HG02981 (cell line): Measurements from ENCODE around the gene TTC34.

Experiments
- ATAC-seq: cut with Tn5 transposase; IDR thresholded peaks from one replicate; pipeline ENCODE4 v1.9.1; 2021; ENCODE audit warnings: mild to moderate bottlenecking, moderate library complexity; ENCODE audit not compliant: unreplicated experiment

Gene TTC34

DNA sequence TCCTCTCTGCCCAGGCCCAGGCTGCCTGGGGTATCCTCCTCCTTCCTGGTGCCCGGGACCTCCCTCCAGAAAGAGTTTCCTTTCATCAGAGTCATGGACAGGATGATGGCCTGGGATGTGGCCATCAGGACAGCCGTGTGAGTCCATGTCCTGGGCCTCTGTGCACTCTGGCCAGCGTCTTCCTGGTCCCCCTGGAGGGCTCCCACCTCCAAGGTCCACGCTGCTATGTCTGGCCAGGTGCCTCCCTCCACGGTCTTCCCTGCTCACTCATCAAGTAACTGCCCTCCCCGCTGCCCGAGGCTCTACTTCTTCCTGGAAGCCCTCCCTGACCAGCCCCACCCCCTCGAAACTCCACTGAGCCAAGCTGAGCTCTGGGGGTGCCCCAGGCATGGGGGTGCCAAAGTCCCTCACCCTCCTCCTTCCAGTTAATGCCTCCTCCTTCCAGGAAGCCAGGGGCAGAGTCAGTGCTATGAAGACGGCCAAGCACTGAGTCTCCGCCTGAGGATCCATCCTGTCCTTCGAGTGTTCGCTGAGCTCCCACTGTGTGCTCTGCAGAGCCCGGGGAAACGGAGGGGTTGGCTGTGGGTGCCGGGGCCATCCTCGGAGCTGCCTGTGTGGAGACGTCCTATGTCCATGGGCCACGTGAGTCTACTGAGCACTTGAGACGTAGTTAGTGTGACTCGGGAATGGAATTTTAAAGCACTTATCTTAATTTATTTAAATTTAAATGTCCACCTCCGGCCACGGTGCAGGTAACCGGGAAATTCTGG, 28.5 kb upstream of the TTC34 start:
- no peak for ATAC-seq

DNA sequence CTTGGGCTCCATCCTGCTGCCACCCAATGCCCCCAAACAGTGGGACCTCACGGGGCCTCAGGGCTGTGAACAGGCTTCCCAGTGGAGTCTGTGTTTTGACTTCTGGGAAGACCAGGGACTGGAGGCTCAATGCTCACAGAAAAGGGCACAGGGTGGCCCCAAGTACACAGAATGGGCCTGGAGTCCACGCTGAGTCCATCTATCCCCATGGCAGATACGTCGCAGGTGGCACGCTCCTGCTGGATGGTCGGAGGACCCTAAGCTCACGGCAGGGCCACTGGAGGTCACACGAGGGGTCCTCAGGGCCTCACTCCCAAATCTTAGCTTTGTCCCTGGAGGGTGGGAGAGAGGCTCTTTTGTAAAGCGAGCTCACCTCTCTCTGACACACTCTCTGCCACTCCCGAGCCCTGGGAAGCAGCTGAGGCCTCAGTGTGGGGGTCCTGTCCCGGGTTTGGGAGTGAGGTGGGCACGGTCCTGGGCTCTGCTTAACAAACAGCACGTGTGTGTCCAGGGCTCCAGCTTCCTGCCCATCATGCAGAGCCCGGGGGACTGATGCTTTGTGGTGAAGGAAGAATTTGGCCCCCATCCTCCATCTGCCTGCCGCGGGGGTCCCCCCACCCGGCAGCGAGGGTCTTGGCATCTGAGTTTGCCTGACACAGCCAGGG, 27.2 kb upstream of the TTC34 start:
- no peak for ATAC-seq

DNA sequence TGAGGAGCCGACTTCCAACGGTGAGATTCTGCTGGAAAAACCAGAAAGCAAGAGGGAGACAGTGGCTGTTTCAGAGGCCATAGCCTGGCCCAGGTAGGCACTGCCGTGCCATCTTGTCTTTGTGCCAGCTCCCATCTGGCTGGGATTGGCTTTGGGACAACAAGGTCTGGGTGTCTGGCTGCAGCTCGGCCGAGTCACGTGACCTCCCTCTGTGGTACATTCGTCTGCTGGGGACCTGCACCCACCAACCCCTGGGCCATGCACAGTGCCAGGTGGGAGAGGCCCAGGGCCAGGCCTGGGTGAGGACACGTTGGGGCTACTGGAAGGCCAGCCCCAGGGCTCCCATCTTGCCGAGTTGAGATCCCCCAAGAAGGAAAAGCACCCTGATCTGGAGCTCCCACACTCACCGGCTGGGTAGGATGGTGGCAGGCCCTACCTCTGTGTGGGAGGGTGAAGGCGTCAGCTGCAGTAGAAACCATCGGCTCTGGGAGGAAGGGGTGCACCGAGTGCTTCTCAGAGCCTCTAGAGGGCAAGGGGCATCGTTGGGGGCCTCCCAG, 25.3 kb upstream of the TTC34 start:
- no peak for ATAC-seq

DNA sequence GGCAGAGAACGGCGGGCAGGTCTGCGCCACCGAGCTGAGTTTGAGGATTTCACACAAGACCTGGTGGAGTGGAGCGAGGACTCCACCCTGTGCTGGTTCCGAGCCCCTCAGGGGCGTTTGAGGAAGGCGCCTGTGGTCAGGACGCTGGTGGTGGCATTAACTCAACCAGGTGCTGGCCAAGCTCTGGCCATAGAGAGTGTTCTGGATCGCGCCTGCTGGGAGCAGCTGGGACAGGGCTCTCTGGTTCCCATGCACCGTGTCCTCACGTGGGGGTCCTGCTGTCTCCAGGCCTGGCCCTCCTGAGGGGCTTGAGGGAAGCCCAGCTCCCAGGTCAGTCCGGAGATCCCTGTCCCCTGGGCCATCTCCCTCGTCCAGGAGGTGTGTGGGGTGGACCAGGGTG, 24.8 kb upstream of the TTC34 start:
- no peak for ATAC-seq

DNA sequence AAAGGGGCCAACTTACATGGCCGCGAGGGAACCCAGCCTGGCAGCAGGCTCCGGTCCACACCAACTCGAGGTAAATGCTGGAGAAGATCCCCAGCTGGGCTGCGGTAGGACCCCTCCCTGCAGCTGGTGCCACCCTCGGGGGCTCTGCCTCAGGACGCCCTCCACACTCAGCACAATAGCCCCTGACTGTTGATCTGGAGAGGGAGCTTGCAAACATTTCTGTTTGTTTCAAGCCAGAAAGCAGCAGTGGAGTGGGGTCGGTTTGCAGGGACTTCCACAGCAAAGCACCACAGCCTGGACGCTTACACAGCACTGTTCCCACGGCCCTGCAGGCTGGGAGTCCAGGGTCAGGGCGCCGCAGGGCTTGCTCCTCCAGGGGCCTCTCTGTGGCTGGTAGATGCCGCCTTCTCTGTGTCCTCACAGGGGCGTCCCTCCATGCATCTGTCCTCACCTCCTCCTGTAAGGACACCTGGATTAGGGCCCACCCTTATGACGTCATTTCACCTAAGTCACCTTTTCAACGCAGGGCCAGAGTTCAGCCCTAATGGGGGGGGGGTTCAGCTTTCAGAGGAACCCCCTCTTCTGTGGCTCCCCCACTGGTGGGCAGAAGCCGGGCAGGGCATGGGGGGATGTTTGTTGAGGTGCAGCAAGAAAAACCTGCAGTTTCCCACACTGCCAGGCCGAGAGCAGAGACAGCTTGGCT, 24.1 kb upstream of the TTC34 start:
- ATAC-seq, result no peak

DNA sequence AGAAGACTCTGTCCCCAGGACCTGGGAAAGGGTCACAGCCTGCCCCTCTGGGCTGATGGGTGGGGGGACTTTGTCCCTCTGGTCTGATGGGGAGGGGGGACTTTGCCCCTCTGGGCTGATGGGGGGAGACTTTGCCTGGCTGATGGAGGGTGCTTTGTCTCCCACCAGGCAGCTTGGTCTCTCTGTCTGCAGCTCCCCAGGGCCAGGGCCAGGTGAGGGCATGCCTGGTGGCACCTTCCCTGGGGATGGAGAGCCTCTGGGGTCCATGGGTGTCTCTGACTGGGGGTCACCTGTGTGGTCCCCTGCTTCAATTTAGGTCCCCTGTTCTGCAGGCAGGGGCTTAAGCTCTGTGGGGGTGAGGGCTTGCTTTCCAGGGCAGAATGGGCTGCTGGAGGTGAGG, 23.5 kb upstream of the TTC34 start:
- ATAC-seq, result no peak

DNA sequence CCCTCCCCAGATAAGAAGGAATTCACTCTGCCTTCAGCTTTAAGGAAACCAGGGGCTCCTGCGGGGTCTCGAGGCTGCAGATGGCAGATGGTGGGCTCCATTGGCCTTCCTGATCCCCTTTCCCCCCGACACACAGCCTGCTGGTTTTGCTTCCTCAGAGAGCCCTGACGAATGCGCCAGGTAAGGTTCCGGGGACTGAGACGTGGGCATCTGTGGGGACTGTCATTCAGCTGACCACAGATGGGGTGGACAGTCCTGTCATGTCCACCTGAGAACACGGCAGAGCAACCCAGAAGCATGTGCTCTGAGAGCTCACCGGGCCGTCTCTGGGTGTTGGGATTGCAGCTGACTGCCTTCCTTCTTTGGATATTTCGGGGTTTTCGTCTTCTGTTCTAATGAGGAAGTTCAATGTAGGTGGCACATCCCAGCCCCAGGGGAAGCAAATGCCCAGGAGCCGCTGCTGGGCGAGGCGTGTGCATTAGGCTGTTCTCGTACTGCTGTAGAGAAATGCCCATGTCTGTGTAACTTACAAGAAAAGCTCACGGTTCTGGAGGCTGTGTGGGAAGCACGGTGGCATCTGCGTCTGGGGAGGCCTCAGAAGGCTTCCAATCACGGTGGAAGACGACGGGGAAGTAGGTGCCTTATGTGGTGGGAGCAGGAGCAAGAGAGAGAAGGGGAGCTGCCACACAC, 22.6 kb upstream of the TTC34 start:
- ATAC-seq, result no peak

DNA sequence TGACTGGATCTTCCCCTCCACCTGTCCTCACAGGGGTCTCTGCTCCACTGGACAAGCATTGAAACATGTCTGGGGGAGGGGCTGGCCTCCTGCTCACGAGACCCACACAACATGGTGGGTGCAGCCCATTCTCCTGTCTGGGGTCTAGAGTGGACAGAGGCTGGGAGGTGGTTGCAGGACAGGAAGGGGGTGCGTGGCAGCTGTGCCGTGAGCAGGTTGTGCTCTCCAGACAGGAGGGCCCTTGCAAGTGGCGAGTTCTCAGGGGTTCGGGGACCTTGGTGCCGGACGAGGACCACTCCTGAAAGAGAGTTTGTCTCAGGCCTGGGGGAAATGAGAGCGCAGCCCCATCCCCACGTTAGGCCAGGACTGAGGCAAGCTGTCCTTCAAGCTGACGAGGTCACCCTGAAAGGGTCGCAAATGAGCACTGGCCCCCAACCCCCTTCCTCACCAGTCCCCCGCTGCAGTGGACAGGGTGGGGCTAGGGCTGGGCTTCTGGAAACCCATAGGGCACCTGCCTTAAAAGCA, 21.2 kb upstream of the TTC34 start:
- ATAC-seq, result no peak

DNA sequence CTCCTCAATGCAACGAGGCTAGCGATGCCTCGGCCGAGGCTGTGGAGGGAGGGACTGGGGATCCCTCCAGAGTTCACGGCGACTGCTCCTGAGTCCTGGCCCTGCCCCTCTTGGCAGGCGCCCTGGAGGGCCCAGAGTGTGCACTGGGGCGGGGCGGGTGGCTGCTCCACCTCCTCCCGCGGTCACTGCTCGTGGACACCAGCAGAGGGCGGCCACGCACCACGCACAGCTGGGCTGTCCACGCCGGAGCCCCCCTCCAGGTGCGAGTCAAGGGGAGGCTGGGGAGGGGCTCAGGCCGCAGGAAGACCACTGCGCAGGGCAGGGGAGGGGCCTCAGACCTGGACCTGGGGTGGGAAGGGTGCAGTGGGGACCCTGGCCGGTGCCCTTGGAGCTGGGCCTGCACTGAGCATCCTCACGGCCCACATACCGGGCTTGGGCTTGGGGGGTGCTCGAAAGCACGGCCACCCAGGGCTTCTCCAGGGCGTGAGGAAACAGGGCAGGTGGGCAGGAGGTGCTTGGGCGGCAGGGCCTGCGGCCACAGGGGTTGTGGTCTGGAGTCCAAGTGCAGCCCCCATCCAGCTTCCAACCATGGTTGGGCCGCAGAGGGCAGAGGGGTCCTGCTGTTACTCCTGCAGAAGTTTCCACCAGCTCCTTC, 20.6 kb upstream of the TTC34 start:
- ATAC-seq, result no peak

DNA sequence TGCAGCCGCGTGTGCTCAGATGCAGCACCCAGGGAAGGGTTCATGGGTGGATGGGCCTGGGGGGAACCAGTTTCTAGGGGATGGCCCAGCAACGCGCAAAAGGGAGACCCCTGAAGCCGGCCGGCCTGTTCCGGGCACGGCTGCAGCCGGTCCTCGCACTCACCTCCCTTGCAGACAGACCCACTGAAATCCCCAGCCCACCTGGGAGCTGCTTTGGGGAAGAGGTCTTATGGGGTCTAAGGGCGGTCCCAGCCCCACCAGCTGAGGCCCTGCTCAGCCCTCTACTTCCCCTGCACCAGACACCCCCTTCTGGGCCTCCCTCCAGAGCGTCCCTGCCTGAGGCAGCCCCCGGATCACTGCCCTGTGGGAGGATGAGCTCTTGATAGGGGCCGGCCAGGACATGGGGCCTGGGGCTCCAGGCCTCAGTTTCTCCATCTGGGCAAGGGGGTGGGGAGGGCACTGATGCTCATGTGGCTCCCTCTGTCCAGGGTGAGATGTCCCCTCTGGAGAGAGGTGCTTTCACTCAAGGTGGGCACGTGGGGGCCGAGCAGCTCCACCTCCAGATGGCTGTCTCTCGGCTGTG, 20.0 kb upstream of the TTC34 start:
- no peak for ATAC-seq

DNA sequence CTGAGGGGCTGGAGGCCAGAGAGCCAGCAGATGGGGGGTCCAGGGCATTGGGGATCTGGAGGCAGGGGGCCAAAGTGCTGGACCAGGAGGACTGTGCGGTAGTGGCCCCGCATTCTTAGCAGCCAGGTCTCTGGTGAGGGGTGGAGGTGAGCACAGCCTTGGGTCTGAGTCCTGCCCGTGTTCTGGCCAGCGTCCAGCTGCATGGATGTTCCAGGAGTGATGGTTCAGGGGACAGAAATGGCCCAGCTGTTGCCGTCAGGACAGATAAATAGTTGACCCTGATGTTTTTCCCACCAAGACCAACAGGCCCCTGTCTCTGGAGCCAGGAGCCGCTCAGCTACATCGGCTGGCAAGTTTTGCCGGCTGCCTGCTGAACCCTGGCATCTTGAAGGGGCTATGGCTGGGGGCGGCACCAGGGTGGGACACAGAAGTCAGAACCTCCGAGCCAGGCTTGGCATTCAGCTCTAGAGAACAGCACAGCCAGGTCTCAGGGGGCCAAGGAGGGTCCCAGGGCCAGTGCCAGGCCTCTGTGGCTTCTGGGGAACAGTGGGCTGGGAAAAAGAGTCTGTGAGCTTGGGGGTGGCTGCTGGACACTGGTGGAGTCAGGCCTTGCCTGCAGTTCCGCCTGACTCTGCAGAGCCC, 19.4 kb upstream of the TTC34 start:
- no peak for ATAC-seq

DNA sequence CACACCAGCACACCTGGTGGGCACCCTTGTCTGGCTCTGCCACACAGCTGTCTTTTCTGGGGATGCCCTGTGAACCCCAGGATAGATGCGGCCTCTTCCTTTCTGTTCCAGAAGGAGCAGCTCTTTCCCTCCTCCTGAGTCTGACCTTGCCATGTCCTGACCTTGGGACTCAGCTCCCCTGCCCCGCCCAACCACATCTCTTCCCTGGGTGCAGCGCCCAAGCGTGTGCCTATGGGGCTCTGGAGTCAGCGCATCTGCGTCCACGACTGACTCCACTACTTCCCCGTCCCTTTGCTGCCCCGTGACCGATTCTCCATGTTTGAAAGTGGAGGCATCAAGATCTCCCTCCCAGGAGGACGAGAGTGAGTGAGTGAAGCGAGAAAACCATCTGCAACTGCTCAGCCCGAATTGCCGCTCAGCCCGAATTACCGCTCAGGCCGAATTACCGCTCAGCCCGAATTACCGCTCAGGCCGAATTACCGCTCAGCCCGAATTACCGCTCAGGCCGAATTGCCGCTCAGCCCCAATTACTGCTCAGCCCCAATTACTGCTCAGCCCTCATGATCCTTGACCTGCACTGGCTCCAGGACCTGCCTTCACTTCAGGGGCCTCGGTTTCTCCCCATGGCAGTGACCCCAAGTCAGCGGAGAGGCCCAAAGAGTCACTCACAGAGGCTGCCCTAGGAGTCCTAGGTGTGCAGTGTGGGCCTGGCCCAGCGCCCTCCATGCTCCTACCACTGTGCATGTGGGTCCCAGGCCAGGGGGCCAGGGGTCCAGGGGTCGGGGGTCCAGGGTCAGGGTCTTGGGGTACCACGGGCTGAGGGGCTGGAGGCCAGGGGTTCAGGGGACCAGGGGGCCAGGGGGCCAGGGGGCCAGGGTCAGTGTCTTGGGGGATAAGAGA, 18.6 kb upstream of the TTC34 start:
- no peak for ATAC-seq

DNA sequence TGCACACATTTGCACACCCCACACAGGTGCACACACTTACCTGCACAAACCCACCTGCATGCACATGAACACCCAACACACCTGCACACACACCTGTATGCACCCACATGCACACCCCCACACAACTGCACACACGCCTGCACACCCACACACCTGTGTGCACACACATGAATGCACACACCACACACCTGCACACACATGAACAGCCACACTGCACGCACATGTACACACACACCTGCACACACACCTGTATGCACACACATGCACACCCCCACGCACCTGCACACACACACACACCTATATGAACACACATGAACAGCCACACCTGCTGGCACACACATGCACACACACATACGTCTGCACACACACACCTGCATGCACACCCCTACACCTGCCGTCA, 17.9 kb upstream of the TTC34 start:
- ATAC-seq, result no peak

DNA sequence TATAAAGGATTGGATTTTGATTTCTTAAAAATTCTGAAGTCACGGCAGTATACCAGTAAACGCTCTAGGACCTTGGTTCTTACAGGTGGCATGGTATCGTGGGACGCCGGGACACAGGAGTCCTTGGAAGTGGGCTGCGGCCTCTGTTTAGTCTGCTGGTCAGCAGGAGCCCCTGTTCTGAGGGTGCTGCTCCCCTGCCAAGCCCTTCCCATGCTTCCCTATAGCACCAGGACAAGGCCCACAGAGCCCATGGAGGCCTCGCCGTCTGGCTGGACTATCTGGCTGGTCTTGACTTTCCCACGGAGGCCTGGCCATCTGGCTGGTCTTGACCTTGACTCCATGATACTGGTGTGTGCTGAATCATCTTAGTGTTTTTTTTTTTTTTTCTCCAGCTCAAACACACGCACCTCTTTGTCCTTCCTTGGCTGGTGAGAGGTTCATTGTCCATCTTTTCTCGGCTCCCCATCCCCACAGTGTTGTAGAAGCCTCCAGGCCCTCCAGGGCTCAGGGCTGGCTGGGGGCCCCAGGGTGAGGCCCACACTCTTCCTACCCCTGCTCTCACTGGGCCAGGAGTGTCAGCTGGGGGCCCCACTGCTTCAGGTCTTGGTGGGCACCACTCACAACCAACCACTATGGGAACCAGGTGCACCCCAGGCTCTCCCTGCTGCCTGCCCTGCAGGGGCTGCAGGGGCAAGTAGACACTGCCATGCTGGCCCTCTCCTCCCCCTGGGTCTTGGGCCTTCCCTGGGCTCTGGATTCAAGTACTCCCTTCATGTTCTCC, 16.5 kb upstream of the TTC34 start:
- no peak for ATAC-seq

DNA sequence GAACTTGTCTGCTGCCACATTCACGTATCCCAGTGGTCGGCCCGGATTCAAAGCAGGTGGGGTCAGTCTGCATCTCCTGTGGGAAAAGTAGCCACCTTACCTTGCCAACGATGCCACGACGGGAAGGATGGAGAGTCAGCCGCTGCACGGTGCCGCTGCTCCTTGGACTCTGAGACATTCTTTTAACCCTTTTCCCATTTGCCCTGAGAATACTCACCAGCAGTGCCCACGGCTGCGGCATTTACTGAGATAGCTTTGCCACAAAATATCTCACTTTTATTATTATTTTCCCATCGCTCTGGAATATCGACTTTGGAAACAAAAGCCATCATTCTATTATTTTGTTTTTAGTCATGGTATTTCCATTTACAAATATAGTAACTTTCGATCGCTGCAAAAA, 15.3 kb upstream of the TTC34 start:
- ATAC-seq, result no peak

DNA sequence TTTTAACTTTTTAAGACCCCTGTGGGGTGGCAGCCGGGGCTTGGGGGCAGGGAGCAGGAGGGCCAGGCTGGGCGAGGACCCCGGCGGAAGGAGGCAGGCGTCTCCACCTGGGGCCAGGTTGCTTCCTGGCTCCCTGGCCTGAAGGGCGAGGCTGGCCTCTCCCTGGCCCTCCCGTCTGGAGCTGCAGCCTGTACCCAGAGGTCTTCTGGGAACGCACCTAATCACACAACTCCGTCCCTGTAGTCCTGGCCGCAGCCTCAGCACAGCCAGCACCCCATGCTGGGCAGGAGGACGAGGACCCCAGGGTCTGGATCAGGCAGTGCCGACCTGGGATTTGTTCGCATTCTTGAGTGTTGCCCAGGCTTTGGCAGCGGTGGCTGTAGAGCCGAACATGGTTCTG, 14.1 kb upstream of the TTC34 start:
- ATAC-seq, result no peak

DNA sequence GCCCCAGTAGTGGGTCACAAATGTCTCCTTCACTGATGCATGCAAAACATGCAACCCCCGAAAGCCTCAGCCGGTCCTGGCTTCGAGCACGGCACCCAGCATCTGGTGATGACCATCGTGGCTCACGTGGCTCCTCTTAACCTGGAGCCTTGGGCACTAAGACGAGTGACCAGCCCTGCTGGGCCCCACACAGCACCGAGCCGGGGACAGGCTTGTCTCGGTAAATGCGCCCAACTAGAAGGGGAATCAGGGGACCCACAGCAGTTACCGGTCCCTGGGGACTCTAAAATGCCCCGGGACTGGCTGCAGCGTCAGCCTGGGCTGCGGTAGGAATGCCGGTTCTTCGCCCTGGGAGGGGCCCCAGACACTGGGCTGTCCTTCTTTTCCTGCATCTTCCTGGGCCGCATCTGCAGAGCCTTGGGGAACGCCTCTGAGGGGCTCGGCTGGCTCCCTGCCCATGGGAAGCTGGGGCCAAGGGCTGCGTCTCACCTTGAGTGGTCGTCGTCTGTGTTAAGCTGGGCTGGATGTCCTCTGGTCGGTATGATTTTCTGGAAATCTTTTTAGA, 13.1 kb upstream of the TTC34 start:
- no peak for ATAC-seq
